GM19467 (cell line): ENCODE data around the gene SPNS2.

Source experiments
- ATAC-seq: cut with Tn5 transposase; IDR thresholded peaks from one replicate; pipeline ENCODE4 v1.9.1; 2021; ENCODE audit warnings: mild to moderate bottlenecking, moderate library complexity; ENCODE audit not compliant: unreplicated experiment

The SPNS2 gene

GRCh38 chr17:4584917-4585637 is 86.4 kb downstream of the SPNS2 start:
- ATAC-seq = no peak

- no peak for ATAC-seq
These were observed 86.9 kb downstream of the SPNS2 start for GRCh38 chr17:4585638-4585994.

- ATAC-seq = no peak
These were observed 87.4 kb downstream of the SPNS2 start for GRCh38 chr17:4586043-4586442.

GRCh38 chr17:4587195-4587594 is 88.5 kb downstream of the SPNS2 start:
- ATAC-seq = no peak

- no peak for ATAC-seq
These were observed 89.1 kb downstream of the SPNS2 start for GRCh38 chr17:4587803-4588202.

- ATAC-seq = no peak
These were observed 89.7 kb downstream of the SPNS2 start for GRCh38 chr17:4588391-4588790.
